PC-3 (cell line): ENCODE data around the gene FBXO10.

ENCODE experiments used
- EZH2 ChIP-seq: fragments of 300-600 bp; sonication (generic); IDR thresholded peaks from one replicate; pipeline ENCODE4 v1.6.1; 2017; ENCODE audit warnings: antibody characterized with exemption, mild to moderate bottlenecking, low read length; ENCODE audit not compliant: unreplicated experiment
- EZH2phosphoT487 ChIP-seq: fragments of 300-600 bp; sonication (generic); IDR thresholded peaks from 2 replicates; pipeline ENCODE4 v1.6.1; 2018; ENCODE audit warnings: mild to moderate bottlenecking, antibody characterized with exemption, low read length, borderline replicate concordance
- TF ChIP-seq, protein P1 (sequence below): fragments of 300-600 bp; sonication (generic); conservative IDR thresholded peaks from 2 replicates; pipeline ENCODE4 v1.5.1; 2017; ENCODE audit warnings: antibody characterized with exemption, low read depth, mild to moderate bottlenecking, low read length

DNA sequence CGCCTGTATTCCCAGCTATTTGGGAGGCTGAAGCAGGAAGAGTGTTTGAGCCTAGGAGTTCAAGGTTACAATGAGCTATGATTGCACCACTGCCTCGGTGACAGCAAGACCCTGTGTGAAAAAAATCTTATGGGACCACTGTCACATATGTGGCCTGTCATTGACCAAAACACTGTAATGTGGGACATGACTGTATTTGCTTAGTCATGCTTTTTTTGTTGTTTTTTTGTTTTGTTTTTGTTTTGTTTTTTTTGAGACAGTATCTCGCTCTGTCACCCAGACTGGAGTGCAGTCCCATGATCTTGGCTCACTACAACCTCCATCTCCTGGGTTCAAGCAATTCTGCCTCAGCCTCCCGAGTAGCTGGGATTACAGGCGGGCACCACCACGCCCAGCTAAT lies 76.9 kb downstream of the FBXO10 start:
- TF ChIP-seq, protein P1, sequence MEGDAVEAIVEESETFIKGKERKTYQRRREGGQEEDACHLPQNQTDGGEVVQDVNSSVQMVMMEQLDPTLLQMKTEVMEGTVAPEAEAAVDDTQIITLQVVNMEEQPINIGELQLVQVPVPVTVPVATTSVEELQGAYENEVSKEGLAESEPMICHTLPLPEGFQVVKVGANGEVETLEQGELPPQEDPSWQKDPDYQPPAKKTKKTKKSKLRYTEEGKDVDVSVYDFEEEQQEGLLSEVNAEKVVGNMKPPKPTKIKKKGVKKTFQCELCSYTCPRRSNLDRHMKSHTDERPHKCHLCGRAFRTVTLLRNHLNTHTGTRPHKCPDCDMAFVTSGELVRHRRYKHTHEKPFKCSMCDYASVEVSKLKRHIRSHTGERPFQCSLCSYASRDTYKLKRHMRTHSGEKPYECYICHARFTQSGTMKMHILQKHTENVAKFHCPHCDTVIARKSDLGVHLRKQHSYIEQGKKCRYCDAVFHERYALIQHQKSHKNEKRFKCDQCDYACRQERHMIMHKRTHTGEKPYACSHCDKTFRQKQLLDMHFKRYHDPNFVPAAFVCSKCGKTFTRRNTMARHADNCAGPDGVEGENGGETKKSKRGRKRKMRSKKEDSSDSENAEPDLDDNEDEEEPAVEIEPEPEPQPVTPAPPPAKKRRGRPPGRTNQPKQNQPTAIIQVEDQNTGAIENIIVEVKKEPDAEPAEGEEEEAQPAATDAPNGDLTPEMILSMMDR, result no peak
- TF ChIP-seq EZH2, result no peak
- no peak for TF ChIP-seq EZH2phosphoT487
